ENCODE results near the gene NTN1.
"Not testable (repeated sequence)": the region's sequence is repeated elsewhere in the genome, so short reads cannot be mapped to it uniquely, and the experiment has no call there.

NTN1 gene

DNA sequence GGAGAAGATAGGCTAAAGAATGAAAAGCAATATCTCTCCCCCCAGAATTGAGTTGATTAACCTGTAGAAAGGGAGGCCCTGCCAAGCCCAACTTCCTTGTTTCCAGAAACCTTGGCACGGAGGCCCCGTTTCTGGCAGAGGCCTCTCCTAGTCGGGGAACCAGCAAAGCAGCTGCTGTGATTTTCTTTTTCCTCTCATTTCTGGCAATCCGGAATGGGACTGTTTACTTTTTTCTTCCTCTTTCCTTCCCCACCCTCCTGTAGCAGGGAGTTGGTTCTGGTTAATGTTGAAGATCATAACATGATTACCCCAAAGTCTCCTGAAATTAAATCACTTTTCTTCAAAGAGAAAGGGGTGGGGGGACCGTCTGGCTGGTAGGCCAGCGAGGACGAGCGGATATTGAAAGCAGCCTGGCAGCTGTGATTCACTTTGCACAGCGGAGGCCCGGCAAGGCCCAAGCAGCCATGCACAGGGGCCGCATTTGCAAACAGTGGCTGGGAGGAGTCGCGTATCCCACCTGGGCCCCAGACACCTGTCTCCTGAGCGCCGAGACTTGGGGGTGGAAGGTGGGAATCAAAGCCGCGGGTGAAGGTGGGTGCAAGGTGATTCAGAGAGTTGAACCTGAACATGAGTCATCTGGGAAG is 51.5 kb downstream of the NTN1 start:
- no peak for FAIRE-seq
- DNase-seq (ENCODE audit: extremely low spot score, insufficient read length, low read depth) = no peak

DNA sequence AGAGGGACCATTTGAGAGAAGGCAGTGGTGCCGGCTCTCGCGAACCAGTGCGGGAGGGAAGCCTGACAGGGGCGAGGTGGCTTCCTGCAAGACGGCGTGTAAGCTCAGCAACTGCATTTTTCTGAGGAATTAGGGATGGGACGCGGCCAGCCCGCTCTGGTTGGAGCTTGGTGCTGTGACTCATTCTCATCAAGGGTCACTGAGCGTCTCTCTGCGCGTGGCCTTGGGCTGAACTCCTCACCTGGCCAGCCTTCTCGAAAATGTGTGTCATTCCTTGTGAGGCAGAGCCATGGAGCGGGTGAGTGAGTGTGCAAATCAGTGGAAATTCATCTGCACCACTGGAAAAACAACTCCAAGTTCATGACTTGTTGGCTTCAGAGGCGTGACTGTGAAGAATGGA is 52.8 kb downstream of the NTN1 start:
- DNase-seq (ENCODE audit: extremely low spot score, insufficient read length, low read depth) (no peak), FAIRE-seq (no peak)

DNA sequence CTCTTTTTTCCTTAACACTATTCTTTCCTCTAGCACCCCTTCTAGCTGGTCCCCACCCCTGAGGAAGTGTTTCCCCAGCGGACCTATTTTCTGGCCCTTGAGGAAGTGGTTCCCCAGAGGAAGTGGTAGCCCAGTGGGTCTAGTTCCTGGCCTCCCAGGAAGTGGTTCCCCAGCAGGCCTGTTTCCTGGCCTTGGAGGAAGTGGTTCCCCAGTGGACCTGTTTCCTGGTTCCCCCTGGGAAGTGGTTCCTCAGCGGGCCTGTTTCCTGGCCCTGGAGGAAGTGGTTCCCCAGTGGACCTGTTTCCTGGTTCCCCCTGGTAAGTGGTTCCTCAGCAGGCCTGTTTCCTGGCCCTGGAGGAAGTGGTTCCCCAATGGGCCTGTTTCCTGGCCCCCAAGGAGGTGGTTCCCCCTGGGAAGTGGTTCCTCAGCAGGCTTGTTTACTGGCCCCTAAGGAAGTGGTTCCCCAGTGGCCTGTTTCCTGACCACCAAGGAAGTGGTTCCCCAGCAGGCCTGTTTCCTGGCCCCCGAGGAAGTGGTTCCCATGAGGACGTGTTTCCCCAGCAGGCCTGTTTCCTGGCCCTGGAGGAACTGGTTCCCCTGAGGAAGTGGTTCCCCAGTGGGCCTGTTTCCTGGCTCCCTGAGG is 58.3 kb downstream of the NTN1 start:
- DNase-seq (ENCODE audit: extremely low spot score, insufficient read length, low read depth) = no peak
- no peak for FAIRE-seq

DNA sequence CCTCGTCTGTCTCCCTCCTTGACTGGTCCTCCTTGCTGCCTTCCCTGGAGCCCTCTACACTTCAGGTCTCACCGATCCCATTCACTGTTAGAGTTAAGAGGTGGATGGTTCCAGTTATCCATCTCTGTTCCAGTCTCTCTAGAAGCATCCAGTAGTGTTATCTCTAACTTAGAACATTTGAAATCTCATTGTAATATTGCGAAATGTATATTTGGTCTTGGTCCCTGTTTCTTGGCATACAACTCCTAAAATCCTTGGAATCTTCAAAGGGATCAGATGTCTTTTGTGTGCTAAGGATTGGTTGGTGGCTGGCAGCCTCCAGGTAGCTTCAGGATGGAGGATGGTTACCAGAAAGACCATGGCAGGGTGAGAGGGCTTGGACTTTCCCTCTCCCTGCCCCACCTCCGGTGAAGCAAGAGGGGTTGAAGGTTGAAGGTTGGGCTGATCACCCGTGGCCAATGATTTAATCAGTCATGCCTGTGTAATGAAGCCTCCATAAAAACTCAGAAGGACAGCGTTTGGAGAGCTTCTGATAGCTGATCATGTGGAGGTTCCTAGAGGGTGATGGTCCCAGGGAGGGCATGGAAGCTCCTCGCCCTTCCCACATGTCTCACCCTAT is 59.1 kb downstream of the NTN1 start:
- FAIRE-seq = no peak
- no peak for DNase-seq (ENCODE audit: extremely low spot score, insufficient read length, low read depth)

DNA sequence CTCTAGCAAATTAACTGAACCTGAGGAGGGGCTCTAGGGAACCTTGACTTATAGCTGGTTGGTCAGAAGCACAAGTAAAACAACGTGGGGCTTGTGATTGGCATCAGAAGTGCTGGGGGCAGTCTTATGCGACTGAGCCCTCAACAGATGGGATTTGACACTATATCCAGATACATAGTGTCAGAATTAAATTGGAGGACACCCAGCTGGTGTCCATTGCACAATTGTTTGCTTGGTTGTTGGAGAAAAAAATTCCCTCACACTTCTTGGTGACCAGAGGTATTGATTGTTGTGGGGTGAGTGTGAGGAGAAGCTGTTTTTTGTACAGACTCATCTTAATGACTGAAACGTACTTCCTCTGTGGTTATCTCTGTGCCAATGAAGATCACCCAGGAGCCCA is 59.7 kb downstream of the NTN1 start:
- DNase-seq (ENCODE audit: extremely low spot score, insufficient read length, low read depth) = no peak
- FAIRE-seq = no peak

DNA sequence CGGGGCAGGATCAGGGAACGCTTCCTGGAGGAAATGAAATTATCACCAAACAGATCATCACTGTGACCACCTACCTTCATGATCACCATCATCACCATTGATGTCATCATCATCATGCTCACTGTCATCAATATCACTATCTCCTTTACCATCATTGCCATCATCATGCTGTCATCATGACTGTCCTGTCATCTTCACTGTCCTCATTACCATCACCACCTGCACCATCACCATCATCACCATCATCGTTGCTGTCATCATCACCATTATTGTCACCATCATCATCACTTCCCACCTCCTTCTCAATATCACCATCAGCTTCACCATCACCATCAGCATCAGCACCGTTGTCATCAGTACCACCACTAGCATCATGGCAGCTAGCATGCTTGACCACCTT is 65.3 kb downstream of the NTN1 start:
- FAIRE-seq (no peak), DNase-seq (ENCODE audit: extremely low spot score, insufficient read length, low read depth) (no peak)

DNA sequence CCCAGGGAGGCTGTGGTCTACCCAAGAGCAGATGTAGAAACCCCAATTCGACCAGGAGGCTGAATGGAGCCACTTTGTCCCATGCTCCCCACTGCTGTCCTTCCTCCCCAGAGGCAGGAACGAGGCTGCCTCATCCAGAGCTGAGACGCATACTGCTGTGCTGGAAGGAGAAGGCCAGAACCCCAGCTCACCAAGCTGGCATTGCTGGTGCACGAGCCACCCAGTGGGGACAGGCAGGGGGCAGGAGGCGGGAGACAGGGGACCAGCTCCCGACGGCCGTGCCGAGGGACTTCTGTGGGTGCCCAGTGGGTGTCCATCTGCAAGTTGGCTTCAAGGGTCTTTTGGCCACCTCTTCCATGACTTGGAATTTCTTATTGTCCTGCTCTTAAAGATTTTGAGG is 66.6 kb downstream of the NTN1 start:
- FAIRE-seq (no peak), DNase-seq (ENCODE audit: extremely low spot score, insufficient read length, low read depth) (no peak)

DNA sequence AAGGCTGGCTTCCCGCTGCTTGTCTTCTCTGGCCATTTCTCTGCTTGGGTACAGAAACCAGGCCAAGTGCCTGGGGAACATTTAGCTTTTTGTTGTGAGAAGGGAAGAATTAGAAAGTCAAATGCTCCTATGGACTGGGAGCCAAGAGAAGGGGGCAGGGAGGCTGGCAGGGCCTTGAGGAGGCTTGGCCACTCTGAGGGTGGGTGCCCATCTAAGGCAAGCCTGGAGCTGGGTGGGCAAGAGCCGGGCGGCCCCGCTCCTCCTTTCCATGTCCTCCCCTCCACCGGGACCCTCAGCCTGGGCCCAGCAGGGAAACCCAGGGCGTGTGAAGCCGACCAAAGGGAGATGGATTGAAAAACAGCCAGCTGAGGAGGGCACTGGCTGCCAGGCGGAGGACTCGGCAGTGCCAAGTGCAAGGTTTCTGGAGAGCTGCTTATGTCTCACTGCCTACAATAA is 69.4 kb downstream of the NTN1 start:
- FAIRE-seq (no peak), DNase-seq (ENCODE audit: extremely low spot score, insufficient read length, low read depth) (no peak)

DNA sequence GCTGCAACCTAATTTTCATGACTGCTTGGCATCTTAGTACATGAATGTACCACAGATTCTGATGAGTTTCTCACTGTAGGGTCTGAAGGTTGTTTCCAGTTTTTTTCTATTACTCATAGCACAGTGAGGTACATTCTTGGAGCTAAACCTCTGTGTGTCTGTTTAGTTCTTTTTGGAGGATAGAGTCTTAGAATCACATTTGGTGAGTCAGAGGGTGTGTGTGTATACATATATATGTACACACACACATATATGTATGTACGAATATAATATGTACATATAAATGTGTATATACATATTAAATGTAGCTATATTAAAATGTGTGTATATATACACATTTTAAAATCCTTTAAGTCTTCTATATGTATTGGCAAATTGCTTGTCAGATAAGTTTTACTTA is 72.9 kb downstream of the NTN1 start:
- no peak for DNase-seq (ENCODE audit: extremely low spot score, insufficient read length, low read depth)
- no peak for FAIRE-seq

DNA sequence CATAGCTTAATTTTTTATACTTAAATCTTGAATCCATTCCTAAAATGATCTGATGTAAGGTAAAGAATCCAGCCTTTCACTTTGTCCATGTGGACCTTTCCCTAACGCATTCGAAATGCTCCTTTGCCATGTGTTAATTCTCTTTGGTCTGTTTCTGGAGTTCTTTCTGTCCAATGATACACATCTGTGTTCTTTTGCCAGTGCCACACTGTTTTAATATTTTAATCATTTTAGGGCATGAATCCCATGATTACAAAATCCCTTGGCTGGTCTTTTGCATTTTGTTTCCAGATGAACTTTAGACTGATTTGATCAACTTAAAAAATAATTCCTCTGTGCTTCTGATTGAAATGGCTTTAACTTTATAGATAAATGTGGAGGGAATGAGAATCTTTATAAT is 74.1 kb downstream of the NTN1 start:
- no peak for FAIRE-seq
- DNase-seq (ENCODE audit: extremely low spot score, insufficient read length, low read depth) = no peak

DNA sequence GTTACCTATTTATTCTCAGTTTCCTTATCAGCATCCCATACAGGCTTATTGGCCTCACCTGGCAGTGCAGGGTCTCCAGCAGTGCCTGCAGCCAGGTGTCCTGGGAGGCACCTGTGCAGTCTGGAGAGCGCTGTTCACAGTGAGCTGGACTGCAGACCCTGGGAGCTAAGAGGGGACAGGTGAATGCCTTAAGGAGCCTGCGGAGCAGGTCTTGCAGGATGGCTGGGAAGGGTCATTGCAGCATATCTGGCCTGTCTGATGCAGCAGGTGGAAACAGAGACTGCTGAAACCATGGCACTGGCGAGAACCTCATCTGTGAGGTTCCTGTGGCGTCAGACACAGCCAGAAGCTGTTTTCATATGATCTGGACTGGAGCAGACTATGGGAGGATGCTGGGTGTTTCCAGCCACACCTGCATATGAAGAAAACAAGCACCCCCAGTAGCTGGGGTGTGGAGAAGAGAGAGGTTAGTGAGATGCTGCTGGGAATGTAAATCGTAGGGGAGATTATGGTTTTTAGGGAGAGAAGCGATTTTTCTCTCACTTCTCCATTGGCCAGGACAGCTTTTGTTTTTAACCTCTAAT is 77.0 kb downstream of the NTN1 start:
- FAIRE-seq (no peak), DNase-seq (ENCODE audit: extremely low spot score, insufficient read length, low read depth) (no peak)

DNA sequence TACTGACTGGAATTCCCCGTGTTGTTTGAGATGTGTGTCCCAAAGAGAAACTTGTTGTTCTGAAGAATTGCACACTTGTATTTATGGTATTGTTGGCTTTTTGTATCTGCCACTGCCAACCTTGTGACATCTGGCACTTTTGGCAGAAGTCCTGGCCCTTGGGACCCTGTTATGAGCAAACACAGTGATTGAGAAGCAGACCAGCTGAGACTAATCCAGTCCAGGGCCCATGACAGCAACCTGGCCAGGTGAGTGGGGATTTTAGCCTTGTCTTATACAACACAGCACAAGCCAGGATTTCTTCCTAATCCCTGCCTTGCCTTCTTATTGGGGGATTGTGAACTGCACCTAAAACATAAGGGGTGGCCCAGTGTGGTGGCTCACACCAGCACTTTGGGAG is 80.0 kb downstream of the NTN1 start:
- no peak for DNase-seq (ENCODE audit: extremely low spot score, insufficient read length, low read depth)
- no peak for FAIRE-seq

DNA sequence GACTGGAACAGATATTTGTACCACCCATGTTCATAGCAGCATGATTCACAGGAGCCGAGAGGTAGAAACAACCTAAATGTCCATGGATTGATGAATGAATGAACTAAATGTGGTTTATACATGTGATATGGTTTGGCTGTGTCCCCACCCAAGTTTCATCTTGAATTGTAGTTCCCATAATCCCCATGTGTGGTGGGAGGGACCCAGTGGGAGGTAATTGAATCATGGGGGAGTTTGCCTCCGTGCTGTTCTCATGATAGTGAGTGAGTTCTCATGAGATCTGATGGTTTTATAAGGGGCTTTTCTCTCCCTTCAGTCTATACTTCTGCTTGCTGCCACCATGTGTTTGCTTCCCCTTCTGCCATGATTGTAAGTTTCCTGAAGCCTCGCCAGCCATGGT is 81.9 kb downstream of the NTN1 start:
- FAIRE-seq; DNase-seq (ENCODE audit: extremely low spot score, insufficient read length, low read depth): not testable (repeated sequence)

DNA sequence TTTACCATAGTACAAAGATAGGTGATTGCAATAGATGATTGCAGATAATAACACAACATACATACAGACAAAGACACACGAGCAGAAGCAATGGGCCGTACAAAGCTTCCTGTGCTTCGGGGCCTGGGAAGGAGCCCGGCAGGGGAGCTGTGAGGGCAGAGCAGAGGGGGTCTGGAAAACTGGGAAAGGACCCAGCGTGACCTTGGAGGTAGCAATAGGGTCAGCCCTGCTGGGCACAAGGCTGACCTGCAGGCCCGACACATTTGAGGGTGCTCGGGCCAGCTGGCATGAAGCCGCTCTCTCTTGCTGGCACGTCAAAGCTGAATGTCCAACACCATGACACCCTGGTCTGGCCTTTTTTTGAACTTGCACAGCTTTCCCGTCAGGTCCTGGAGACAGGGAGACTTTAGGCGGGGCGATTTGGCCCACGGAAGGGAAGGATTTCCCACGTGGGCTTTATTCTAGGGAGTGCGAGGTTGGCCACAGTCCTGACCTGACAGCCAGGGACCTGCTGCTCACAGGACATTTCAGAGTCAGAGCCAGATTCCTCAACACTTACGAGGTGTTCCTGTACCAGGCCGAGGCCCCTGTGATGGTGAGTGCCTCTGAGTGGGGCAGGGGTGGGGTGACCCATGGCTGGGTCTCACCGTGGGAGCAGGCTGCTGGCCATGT is 83.2 kb downstream of the NTN1 start:
- DNase-seq (ENCODE audit: extremely low spot score, insufficient read length, low read depth) (no peak), FAIRE-seq (no peak)

DNA sequence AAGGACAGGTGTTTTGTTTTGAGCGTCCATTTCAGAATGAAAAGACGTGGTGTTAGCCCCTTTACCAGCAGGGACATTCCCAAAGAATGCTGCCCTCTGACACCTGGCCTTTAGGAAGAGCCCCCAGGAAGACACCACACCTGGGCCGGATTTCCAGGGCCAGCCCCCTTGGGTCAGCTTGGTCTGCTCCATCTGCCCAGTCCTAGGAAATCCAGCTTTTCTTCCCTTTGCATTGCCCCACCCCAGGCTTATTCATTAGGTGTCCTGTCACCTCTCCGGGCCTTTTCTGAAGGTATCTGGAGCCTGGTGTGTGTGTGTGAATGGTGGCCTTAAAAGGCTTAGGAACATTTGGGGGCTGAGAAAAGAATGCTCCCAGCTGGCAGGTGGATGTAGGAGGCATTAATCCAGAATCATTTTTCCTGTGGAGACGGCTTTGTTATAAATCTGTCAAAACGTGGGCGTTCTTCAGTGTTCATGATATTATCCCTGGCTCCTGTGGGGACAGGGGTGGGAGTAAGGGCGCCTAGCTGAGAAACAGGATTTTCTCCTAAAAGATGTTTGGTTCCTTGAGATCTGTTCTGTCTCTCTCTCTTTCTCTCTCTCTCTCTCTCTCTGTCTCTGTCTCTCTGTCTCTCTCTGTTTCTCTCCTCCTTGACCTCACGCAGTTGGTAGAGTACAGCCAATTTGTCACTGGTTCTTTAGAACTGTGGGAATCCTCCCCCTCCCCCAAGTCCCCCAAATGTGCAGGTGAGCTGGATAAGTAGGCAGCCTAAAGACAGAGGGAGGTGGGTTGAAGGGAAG is 84.0 kb downstream of the NTN1 start:
- DNase-seq (ENCODE audit: extremely low spot score, insufficient read length, low read depth) (no peak), FAIRE-seq (no peak)

DNA sequence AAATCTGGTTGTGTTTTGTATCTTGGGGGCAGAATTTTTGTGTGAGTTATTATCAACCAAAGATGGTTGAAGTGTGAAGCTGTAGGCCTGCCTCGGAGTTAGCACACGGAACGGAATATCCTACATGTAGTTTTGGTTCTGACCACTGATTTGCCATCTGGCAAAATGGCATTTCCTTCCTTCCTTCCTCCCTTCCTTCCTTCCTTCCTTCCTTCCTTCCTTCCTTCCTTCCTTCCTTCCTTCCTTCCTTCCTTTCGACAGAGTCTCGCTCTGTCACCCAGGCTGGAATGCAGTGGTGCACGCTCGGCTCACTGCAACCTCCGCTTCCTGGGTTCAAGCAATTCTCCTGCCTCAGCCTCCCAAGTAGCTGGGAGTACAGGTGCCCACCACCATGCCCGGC is 85.0 kb downstream of the NTN1 start:
- FAIRE-seq; DNase-seq (ENCODE audit: extremely low spot score, insufficient read length, low read depth): not testable (repeated sequence)

DNA sequence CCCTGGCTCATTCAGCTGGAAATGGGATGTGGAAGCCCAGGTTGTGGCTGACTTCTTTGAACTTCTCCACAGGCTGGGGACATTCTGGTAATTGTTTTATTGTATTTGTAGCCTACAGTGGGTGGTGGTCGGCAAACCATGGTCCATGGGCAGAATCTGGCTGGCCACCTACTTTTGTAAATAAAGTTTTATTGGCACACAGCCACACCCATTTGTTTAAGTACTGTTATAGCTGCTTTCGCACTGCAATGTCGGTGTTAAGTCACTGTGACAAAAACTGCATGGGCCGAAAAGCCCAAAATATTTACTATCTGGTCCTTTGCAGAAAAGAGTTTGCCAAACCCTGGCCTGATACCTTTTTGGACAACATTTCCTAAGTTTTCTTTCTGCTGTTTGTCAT is 86.2 kb downstream of the NTN1 start:
- no peak for FAIRE-seq

DNA sequence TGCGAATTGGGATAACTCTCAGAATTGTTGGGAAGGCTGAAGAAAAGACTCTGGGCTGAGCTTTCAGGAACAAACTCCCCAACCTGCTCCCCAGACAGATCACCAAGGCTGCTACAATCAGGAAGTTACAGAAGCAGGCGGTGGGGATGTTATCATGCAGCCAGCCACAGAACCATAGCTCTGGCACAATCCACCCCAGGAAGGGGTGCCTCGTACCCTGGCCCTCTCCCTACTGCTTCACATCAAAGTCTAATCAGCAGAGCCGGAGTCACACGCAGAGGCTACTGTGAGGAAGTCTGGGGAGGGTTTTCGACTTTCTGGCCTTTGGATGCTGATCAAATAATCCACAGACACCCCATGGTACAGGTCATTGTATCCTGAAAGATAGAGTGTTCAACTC is 86.8 kb downstream of the NTN1 start:
- DNase-seq (ENCODE audit: extremely low spot score, insufficient read length, low read depth) = no peak

More for the DNA sequence above, 86.2 kb downstream of the NTN1 start:
- no peak for DNase-seq (ENCODE audit: extremely low spot score, insufficient read length, low read depth)

DNA sequence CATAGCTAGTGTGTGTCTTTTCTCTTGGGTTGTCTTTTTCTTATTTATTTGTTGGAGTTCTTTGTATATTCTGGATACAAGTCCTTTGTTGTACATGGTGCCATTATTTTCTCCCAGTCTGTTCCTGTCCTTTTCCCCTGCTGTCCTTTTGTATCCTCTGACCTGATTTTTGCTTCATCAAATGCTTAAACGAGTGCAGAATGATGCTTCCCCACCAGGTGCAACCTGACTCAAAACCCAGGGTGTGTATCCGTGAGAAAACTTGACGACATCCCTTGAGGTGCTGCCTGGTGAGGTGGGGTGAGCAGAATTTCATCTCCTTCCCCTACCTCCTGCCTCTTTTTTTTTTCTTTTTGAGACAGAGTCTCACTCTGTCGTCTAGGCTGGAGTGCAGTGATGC is 88.6 kb downstream of the NTN1 start:
- FAIRE-seq (no peak), DNase-seq (ENCODE audit: extremely low spot score, insufficient read length, low read depth) (no peak)

More for the DNA sequence above, 86.8 kb downstream of the NTN1 start:
- FAIRE-seq = no peak

DNA sequence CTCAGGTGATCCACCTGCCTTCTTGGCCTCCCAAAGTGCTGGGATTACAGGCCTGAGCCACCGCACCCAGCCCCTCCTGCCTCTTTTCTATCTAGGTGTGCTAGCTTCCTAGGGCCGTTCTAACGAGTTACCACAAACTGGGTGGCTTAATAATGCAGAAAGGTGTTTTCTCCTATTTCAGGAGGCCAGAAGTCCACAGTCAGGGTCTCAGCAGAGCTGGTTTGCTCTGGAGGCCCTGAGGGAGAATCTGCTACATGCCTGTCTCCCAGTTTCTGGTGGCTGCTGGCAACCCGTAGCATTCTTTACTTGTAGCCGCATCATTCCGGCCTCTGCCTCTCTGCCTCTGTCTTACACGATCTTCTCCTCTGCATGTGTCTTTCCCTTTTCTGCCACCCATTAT is 89.2 kb downstream of the NTN1 start:
- no peak for FAIRE-seq
- no peak for DNase-seq (ENCODE audit: extremely low spot score, insufficient read length, low read depth)
